GM19324 (cell line): ENCODE results near the gene MAD2L2.
A peak's percentile ranks its signal among the peaks of the same experiment; 100 is the strongest.

Source experiments
- ATAC-seq: cut with Tn5 transposase; IDR thresholded peaks from one replicate; pipeline ENCODE4 v1.9.1; 2021; ENCODE audit warnings: mild to moderate bottlenecking, moderate library complexity; ENCODE audit not compliant: unreplicated experiment, low FRiP score

Gene MAD2L2

DNA sequence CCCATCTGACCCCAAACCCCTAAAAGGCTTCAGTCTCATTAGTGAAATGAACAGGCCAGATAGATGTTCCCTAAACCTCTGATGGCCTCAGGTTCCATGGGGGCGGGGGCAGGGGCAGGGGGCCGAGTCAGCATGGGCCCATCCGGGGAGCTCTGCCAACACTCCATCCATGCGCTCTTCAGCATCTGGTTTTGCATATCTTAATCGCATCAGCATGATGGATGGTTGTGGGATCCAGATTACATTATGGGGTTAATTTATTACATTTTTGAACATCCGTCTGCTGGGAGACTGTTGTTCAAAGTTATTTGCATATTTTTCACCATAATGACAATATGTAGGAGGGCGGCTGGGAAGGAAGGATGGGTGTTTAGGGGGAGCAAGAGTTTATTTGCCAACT lies 3.1 kb upstream of the MAD2L2 start:
- ATAC-seq: no peak

DNA sequence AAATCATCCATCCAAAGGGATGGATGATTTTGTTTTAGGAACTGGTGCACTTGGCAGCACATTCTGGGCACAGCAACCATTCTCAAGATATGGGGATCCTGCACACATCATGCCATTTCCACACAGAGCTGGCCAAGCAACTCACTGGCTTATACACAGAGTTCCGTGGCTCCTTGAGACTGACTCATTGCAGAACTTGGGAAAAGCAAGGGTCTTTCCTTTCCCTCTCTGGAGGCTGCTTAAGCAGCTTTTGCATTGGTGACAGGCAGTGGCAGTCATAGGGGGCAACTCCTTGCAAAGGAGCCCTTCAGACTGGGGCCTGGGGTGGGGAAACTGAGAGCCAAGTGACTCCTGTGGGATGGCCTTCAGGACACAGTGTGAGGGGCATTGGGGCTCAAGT lies 1.9 kb upstream of the MAD2L2 start:
- no peak for ATAC-seq

DNA sequence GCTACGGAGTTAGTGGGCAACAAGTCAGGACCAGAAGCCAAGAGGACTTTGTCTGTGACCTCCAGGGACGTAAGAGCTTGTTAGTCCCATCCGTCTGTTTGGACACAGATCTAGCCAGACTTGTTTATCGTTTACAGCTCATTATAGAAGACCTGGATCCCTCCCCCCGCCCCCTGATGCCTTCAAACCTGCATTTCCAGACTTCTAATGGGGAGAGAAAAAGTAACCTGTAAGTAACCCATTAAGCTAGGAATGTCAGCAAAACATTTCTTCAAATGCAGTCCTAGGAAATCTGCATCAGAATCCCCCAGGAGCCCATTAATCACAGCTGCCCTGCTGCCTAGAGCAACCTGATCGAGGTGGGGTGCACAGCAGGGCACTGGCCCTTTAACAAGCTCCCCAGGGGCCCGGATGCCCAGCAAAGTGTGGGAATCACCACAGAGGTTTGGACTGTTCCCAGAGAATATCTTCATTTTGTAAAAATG lies 1.4 kb upstream of the MAD2L2 start:
- ATAC-seq: no peak

DNA sequence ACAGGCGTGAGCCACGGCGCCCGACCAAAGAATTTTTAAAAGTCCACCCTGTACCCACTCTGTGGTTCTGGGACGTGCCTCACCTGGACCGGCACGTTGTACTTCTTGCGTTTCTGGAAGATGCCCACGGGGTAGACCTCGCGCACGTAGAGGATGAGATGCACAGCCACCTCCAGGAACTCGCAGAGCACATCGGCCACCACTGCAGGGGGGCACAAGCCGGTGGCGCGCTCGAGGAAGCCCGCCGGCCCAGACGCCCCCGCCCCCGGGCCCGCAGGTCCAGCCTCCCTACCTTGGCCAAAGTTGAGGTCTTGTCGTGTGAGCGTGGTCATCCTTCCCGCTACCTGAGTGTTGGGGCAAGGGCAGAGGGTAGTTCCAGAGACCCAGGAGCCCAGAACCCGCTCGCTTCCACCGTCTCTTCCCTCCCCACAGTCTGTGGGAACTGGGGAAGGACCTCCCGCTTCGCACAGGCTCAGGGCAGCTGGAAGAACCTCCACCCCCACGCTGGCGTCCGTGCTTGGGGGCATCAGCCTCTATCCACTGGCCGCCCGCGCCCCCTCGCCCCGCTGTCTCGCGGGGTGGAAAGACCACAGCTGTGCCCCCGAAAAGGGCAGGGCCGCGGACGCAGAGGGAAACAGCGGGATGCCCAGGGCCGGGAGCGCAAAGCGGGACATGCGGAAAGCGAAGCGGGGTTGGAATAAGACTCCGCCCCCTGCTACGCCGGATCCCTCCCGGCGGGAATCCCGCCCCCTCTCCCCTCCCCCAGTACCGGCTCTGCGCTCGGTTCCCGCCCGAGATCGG lies 478 bp downstream of the MAD2L2 start:
- peak; percentile 28 for ATAC-seq

DNA sequence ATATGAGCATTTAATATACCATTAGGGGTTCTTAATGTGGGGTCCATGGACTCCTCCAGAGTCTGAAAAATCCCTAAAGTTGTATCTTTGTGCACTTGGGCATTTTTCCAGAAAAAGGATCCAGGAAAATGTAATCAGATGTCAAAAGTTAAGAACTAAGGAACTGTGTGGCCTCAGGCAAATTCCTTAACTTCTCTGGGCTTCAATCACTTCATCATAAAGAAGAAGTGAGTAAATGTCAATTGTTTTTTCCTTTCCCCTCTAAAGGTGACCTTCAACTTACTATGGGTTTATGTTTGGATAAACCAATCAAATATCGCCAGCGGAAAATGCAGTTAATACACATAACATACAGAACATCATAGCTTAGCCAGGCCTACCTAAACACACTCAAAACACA lies 2.5 kb downstream of the MAD2L2 start:
- no peak for ATAC-seq

DNA sequence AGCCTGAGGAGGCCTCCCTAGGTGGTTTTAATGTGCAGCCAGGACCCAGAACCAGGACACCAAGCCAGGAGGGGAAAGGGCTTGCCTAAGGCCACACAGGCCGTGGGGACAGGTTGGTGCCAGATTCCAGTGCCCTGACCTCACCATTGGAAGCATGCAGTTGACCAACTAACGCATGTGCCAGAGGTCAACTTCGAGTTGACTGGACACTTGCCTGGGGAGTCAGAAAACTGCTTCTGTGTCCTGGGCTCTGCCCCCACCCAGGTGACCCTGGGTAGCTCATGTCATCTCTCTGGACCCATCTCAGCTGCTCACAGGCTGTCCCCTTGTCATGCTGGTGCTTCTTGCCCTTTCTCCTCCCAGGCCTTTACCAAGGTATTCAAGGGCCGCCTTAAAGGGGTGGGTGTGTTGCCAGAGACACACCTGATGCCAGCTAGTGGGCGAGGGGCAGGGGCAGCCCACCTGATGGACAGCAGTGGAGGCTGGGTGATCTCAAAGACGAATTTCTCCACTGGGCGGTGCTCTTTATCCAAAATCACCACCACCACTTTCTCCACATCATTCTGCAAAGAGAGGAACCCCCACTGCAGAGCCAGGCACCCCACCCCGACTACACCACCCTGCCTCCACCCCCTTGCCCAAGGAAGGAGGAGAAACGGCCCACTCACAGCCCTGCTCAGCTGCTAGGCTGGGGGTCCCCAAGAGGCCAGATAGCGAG lies 4.4 kb downstream of the MAD2L2 start:
- no peak for ATAC-seq

DNA sequence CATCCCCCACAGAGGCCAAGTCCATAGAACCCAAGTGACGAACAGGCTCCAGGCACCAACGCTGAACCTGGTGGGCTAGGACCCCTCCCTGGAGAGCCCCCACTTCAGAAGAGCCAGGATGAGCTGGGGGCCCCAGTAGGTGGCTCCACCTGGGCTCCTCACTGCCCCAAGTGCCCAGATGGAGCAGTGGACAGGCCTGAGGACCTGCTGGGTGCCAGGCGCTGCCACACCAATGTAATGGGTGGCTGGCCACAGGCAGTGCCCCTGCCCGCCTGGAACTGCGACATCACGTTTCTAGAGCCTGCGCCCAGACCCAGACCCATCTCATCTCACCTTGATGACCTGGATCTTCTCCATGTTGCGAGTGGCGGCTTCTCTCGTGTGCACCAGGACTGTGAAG lies 5.6 kb downstream of the MAD2L2 start:
- no peak for ATAC-seq

DNA sequence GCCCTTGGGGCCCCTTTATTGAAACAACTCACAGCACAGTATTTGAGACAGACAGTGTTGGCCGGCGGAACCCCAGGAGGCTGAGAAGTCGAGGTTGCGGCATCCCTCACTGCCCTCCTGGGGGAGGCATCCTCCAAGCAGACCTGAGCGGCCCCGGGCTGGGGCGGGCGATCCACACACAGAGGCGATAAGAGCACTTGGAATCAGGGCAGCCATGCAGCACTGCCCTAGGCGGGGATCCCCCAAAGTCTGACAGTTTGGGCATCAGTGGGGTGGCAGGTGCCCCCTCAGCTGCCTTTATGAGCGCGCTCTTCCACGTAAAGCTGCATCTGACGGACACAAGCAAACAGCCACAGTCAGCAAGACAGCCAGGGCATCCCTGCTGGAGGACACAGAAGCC lies 6.5 kb downstream of the MAD2L2 start:
- ATAC-seq: no peak

DNA sequence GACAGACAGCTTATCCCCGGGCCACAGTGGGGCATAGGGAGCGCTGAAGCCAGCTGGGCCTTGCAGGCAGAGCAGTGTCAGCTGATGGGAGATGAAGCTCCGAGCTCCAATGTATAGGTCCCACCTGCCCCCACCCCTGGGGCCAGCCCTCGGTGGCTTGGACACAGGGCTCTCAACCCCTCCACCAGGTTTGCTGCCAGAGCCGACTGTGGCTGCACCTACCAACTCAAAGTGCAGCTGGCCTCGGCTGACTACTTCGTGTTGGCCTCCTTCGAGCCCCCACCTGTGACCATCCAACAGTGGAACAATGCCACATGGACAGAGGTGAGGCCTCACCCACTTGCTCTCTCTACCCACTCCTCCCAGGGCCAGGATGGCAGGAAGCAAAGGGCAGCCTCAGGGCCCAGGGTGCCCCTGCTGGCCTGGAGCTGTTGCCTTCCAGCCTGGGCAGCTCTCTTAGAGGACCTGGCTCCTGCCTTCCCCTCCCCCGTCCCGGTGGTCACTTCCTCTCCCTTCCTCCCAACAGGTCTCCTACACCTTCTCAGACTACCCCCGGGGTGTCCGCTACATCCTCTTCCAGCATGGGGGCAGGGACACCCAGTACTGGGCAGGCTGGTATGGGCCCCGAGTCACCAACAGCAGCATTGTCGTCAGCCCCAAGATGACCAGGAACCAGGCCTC lies 7.7 kb downstream of the MAD2L2 start:
- no peak for ATAC-seq

DNA sequence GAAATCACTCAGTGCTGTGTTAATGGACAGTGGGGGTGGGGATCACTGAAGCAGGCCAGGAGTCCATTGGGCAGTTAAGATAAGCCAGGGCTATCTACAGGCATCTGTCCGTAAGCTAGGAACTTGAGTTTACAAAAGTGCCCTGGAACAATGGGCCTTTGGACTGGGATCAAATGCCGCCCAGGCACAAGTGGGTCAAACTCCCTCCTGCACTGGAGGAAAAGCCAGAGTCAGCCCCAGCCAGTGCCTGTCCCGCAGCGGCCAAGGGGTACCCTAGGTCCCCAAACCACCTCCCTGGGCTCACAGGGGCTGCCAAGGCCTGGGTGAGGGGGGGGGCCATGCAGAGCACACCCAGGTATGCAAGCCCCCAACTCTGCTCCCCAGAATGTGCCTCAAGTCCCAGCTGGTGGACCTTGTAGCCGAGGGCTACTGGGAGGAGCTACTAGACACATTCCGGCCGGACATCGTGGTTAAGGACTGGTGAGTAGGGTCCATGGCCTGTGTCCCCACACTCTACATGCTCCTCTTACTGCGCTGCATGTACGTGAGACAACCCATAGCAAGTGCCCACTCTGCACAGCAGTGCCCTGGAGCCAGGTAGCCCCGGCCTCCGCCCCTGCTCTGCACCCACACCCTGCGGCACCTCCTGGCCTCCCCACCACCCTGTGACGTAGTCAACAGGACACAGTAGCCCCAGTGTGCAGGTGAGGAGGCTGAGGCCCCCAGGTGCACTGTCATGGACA lies 9.2 kb downstream of the MAD2L2 start:
- no peak for ATAC-seq

DNA sequence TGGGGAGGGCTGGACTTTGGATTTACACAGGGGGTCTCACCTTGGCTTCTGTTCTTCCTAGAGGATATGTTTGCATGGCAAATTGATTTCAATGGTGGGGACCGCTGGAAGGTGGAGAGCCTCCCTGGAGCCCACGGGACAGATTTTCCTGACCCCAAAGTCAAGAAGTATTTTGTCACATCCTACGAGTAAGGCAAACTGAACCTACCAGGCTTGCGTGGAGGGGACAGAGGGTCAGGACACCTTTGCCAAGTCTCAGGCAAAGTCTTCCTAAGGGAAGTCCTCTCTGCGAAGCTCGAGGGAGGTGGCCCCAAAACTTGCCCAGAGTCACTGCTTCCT lies 9.8 kb downstream of the MAD2L2 start:
- no peak for ATAC-seq

DNA sequence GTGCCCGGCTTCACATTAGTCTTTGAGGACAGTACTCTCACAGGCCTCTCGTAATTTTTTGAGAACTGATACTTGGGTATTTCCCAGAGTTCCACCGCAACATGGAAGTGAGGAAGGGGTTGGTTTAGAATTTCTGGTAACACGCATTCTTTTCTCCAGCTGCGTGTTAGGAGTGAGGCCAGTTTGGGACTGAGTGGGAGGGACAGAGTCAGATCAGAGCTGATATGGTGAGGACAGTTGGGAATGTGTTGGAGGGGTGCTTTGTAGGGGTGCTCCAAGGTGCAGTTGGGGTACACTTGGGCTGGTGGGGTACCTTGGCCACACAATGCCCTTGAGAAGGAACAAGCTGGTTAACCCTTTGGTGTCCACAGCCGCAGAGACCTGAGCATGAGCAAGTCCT lies 10.2 kb downstream of the MAD2L2 start:
- no peak for ATAC-seq

DNA sequence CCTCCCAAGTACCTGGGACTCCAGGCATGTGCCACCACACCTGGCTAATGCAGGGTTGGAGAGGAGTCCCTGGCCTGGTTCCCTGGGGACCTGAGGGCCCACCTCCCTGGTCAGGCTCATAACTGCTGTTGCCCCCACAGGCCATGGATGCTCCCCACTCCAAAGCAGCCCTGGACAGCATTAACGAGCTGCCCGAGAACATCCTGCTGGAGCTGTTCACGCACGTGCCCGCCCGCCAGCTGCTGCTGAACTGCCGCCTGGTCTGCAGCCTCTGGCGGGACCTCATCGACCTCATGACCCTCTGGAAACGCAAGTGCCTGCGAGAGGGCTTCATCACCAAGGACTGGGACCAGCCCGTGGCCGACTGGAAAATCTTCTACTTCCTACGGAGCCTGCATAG lies 12.4 kb downstream of the MAD2L2 start:
- no peak for ATAC-seq

DNA sequence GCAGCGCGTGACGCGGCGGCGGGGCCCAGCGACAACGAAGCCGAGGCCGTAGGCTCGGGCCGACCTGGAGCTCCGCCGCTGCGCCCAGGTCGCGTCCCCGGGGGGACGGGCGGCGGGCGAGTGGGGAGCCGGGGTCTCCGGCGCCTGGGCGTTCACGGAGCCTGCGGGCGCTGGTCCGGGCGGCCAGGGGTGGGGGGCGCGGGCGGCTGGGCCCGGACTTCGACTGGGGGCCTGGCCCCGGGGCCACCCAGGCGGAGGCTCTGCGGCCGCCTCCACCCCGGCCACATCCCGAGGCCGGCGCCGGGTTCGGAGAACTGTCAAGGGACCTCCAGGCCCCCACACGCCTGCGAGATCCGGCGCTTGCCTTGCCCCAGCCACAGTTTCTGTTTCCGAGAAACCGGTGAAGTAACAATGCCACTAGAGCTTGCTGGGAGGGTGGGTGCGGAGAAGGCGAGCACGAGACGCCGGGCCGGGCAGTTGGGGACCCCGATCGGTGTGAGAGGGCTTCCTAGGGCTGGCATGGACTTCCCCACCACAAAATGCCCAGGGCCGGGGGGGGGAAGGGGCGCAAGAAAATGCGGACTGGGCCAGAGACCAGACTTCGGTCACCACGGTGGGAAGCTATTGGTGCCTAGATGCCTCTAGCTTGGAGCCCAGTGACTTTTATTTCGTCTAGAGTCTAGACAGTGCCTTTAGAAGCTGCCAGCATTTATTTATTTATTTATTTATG lies 16.4 kb downstream of the MAD2L2 start:
- ATAC-seq: peak; percentile 50

DNA sequence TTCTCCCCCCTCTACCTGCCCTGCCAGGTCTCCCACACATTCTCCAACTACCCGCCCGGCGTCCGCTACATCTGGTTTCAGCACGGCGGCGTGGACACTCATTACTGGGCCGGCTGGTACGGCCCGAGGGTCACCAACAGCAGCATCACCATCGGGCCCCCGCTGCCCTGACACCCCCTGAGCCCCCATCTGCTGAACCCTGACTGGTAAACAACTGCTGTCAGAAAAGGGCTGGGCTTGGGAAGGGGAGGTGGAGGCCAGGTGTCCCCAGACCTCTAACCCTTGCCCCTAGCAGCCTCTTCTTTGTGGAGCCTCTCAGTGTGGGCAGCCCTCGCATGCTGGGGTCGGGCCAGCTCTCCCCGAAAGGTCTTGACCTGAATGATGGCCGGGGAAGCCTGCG lies 19.8 kb downstream of the MAD2L2 start:
- no peak for ATAC-seq

DNA sequence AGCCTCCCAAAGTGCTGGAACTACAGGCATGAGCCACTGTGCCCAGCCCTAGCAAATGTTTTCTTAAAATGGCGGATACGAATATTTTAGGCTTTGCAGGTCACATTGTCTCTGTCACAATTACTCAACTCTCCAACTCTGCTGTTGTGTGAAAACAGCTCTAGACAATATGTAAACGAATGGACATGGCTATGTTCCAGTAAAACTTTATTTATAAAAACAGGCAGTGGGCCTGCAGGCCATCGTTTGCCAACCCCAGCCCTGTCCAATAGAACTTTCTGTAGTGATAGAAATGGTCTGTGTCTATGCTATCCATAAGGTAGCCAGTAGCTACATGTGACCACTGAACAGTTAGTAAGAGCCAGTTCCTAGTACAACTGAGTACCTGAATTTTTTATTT lies 21.2 kb downstream of the MAD2L2 start:
- no peak for ATAC-seq

DNA sequence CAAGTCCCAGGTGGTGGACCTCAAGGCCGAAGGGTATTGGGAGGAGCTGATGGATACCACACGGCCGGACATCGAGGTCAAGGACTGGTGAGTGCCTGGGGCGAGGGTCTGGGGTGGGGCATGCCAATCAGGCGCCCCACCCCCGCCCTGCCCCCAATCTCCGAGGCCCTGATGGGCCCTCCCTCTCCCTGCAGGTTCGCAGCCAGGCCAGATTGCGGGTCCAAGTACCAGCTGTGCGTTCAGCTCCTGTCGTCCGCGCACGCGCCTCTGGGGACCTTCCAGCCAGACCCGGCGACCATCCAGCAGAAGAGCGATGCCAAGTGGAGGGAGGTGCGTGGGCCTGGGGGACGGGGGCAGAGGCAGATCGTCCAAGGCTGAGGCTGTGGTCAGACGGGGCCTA lies 22.4 kb downstream of the MAD2L2 start:
- no peak for ATAC-seq

DNA sequence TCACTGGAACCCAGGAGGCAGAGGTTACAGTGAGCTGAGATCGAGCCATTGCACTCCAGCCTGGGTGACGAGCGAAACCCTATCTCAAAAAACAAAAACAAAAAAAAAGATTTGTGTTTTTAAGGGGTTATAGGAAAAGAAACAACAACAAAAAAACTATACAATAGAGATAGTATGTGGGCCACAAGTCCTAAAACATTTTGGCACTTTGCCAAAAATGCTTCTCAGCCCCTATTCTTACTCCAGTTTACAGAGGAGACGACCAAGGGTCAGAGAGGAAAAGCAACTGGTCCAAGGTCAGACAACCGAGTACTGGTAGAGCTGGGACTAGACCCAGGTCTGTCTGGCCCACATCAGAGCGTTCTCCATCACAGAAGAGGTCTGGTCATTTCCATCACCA lies 23.3 kb downstream of the MAD2L2 start:
- no peak for ATAC-seq

DNA sequence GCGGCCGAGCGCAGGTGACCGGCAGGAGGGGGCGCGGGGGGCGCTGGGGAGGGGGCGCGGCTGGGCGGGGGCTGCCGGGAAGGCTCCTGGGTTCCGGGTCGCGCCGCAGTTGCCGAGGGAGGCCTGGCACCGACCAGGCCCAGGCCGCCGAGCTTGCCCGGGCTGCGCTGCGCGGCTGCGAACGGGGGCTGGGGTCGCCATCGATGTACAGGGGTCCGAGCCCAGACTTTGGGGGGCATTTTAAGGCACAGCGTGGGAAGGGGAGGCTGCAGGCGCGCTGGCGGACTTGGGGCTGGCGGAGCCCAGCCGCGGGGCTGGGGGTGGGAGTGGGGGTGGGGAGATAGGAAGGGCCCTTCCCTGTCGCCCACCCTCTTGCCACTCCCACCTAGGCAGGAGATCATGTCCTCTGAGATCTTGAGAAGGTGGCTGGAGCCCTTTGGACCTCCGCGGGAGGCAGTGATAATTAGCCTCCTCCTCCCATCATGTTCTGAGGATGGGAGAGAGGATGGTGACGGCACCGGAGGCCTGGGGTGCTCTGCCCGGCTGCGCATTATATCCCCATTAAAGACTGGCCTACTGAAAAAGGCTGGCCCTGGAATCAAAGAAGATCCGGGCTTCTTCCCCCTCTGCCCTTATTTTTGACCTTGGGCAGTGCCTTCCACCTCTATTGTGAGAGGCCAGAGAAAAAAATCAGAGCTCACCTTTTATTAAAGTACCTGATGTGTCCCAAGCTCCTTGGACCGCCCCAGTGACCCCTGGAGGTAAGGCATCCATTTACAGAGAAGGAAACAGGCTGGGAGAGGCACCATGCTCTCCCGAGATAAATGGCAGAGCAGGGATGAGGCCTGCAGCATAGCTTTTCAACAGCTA lies 25.8 kb downstream of the MAD2L2 start:
- ATAC-seq: peak; percentile 22
